ENCODE measurements around the gene RNF166.

RNF166 gene

DNA sequence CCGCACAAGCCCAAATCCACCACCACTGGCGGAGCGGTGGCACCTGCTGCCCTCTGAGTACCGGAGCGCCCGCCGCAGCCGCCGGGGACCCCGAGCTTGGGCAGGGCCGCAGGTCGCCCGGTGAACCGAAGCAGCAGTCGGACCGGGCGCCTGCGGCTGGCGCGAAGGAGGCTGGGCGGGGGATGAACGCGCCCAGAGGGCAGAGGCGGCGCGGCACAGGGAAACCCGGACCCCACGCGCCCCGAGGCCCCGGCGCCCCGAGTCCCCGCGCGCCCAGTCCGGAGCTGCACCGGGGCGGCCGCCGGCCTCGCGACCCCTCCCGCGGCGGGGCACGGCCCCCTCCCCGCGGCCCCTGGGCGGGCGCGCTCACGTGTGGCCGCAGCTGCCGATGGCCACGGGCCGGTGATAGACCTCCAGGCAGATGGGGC lies 393 bp downstream of the RNF166 start:
- peak in 2 of 4 experiments; percentile 23 to 62 for DNase-seq

DNA sequence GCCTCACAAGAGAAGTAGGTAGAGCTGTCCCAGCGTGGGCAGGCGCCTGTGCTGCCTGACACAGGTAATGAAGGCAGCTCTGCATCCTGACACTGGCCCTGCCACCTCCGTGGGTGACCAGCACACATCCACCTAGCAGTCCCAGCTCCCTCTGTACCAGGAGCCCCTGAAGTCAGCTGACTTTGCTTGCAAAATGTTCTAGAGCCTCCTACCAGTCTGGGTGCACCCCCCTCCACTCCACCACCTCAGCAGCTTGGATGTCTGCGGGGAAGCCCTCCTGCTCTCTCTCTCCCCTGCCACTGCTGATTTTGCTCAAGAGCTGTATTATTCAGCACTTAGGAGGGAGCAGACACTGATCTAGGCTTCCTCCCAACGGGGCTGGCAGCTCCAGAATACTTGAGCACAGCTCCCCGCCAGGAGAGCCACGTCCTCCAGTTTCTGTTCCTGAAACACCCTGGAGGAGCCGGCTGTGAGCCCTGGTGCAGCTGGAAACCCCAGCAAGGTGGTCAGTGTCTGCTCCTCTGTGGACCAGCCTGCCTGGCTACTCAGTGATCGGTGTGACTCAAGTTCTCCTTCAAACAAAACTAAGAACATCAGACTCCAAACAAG lies 1.0 kb downstream of the RNF166 start:
- peak; percentile 71 to 86 (median 84) for DNase-seq

DNA sequence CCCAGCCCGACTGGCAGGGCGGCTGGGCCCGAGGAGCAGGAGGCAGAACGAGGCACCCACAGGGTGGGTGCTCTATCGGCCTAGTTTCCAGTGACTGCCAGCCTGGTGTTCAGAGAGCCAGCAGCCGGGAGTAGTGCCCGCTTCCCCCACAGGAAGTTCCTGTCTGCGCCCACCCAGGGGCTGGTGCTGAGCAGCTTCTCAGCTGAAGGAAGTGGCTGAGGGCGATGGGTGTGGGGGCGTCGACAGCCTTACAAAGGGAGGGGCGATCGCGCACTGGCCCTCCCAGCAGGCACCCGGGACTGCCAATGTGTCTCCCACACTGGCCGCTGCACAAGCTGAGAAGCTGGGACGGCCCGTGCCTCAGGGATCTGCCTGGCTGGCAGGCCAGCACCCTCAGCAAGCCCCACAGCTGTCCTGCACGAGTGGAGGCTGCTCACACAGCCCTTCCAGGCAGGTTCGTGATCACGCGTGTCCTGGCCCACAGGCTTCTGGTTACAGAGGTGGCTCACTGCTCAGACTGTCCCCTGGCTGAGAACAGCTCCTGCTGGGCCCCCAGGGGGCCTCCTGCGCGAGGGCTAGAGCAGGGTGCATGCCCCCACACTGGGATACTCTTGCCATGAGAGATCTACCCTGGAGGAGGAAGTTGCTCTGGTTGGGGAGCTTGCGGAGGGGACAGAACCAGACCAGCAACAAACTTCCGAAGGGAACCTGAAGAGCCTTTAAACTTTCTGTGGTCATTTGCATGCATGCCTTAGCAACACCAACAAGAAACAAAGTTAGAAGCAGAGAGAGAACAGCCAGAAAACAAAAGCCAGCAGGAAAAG lies 2.5 kb downstream of the RNF166 start:
- DNase-seq: peak; percentile 82 to 94 (median 92)

DNA sequence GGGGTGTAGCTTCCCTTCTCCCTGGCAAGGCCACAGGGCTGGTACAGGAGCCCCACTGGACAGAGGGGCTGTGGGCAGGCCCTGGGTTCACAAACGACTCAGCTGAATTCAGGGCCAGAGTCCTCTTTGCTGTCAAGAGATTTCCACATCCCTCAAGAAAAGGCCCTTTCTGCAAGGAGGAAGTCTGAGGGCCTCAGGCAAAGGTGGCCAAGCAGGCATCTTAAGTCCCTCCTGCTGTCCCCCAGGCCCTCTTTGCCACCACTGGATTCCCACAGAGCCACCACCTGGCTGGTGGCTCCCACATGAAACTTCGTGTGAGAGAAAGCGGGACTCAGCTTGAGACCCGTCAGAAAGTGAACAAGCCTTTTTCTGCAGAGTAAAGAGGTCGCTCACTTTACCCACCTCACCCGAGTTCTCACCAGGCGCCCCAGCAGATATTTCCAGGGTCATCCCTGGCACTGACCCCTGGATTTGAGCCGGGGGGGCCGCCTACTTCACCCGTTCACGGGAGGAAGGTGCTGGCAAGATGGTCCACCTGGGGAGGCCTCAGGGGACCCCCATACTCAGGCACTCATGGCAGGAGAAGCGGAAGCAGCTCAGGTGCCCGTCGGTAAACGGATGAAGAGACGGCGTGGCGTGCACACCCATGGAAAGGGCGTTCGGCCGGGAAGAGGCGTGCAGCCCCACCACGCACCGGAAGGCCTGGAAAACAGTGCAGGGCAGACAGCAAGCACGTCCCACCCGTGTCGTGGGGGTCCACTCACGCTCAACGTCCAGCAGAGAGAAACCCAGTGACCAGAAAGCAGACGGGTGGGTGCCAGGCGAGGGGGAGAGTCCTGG lies 3.6 kb downstream of the RNF166 start:
- peak; percentile 57 to 82 (median 76) for DNase-seq

DNA sequence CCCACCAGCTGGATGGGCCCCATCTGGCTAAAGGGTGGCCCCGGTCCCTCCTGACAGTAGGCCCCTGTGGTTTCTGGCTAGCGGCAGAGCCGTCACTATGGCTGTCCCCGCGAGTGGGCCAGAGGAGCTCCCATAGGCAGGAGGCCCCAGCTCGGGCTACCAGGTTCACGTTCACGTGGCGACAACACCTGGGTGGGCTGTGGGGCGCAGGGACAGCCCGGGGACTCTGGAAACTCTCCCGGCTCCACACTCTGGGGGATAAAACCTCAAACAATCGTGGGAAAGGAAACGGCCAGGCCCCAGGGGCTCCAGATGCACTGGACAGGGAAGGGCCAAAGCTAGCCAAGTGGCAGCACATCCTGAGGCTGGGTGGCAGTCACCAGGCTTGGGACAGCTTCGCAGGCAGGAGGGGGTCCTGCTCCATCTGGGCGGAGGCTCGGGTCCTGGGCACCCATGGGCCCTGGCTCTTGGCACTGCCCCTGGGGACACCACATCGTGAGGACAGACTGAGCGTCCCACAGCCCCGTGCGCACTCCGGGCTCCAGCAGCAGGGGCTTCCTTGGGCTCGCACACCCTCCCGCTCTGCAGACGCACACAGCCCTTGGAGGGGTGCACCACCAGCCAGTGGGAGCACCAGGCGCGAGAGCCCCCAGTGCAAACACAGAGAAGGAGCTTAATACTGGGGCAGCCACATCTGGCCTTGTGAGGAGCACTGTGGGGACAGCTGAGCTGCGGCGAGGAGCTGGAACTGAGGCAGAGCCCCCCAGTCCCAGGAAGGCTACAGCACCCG lies 4.4 kb downstream of the RNF166 start:
- DNase-seq: no peak

DNA sequence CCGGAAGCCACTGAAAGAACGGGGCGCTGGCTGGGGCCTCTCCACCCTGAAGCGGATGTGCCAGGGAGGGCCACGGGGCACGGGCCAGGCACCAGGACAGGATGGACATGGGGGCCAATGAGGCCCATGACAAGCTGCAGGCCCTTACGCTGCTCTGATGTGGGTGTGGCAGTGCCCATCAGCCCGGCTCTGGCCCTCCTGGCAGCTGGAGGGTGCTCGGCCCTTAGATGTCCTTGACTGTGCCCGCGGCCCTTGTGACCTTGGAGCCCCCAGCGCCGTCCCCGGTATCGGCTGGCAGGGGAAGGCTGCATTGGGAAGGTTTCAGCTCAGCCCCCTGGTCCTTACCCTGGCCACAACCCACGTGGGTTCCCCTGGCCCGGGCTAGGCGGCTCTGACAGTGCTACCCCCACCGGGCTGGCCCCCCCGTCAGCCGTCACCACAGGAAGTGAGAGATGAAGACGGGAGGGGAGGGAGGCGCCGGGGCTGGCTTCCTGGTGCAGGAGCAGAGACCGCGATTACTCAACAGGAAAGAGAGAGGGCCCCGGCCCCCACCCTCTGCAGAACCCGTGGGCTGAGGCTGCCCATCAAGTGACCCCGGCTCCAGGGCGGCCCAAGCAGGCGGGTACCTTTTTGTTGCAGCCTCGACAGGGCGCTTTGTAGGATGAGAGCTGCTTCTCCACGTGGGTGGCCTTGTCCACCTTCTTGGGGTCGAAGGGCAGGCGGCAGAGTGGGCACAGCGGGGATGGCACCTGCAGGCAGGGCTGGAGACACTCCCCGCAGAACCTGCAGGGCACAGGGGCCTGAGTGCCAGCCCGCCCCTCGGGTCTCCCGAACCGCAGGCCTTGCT lies 5.3 kb downstream of the RNF166 start:
- DNase-seq: peak; percentile 94 to 98 (median 98)

DNA sequence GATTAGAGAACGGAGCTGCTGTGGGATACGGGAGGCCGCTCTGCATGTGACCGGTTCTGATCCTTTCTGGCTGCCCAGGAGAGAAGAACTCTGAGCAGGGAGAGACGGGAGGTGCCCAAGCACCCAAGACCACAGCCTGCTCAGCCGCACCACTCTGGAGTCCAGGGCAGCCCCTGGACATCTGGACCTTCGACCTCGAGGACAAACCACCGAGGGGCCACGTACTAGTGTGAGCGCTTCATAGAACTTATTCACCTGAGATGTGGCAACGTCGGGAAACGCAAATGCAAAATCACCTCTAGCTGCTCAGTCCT lies 5.9 kb downstream of the RNF166 start:
- DNase-seq: no peak

DNA sequence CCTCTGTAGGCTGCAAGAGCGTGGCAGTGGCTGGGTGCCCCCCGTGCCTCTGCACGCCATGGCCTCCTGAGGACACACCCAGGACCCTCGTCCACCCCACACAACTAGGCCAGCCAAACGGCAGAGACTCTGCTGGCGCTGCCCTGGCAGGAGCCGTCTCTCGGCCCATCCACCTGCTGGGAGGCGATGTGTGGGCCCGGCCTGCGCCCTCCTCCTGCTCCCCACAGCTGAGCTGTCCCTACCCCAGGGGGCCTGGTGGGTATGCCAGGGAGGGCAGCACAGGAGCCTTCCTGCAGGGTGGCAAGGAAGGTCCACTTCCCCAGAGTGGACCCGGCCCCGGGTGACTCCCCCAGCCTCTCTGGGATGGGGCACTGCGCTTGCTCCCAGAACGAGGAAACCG lies 7.0 kb downstream of the RNF166 start:
- DNase-seq: no peak

DNA sequence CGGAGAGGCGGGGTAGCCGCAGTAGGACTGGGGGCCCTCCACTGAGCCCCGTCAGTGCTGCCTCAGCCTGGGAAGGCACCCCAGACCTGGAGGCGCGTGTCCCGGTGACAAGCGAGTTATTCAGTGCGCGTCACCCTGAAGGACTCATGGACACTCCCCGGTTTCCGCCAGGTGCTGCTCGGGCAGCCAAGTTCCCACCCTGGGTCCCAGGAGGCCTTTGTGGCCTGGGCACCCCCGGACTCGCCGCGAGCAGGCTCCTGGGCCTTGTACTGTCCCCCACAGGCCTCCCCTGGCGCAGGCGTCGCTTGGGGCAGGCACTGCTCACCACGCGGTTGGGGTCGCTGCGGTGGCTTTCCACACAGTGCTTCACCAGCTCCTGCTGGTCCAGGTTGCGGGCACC lies 7.6 kb downstream of the RNF166 start:
- DNase-seq: no peak

DNA sequence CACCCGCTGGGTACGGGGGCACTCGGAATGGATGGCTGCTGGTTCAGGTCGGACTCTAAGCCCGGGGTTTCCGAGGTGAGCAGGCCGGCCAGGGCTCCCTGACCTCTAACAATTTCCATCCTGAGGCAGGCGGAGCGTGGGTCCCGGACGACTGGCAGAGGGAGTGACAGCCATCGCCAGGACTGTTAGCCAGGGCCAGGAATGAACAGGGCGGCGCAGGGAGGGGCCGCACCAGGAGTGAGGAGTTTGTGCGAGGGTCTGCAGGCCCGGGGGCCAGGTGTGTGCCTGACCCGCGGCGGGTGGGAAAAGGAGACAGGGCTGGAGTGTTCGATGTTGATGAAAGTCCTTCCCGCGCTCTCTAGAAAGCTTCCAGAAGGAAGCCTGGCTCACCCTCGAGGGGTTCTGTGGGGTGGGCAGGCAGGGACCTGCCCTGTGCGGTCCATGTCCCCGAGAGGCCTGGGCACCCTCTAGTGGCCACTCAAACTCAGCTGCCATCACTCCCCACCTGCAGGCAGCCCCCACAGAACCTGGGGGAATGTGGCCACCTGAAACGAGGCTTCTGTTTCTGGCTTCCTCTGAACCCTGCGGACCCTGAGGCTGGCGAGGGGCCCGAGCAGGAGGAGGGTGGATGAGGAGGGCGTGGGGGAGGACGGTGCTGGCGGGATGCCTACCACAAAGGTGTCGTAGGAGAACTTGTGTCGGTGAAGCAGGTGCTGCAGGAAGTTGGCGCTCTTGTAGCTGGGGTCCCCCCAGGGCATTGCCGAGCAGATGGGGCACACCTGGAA lies 8.2 kb downstream of the RNF166 start:
- peak in 1 of 4 experiments; percentile 41 for DNase-seq

DNA sequence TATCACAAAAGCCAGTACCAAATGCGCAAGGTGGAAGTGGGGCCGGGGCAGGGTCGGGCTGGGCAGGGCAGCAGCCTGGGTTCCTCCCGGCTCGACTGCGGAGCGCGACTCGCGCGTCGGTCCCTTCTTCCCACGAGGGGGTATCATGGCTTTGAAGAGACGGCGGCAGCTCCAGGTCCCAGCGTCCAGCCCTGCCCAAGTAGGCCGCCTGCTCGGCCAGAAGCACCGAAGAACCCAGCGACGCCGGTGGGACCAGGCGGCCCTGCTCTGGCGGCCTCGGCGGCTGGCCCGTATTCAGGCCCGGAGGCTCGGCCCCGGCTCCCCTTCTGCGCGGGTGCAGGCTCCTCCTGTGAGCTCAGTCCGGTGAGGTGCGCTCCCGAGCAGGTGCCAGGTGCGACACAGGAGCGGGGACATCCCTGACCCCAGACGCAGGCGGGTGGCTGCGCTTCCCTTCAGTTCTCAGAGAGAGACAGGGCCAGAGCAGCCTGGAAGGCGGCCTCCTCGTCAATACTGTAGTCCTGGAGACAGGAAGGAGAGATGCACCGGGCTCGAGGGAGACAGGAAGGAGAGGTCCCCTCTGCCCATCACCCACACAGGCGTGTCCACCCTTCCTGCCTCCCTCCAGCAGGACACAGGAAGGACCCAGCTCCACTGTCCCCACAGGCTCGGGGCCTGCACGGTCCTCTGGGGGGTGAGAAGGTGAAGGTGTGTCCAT lies 8.9 kb downstream of the RNF166 start:
- no peak for DNase-seq

DNA sequence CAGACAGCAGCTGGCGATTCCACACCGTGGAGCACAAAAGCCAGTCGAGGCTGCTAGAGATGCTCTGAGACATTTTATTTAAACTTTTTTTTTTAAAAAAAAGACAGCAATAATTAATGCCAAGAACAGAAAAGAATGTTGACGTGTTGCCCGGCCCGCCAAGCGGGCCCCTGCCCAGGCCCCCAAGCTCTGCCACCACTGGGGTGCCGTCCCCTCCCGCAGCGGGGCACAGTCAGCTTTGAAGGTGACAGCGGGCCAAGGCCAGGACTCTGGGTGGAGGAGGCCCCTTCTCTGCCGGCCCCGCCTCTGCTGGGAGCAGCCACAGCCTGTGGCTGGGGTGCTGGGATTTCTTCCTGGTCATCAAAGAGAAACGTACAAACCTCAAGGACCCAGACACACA lies 9.8 kb downstream of the RNF166 start:
- no peak for DNase-seq

DNA sequence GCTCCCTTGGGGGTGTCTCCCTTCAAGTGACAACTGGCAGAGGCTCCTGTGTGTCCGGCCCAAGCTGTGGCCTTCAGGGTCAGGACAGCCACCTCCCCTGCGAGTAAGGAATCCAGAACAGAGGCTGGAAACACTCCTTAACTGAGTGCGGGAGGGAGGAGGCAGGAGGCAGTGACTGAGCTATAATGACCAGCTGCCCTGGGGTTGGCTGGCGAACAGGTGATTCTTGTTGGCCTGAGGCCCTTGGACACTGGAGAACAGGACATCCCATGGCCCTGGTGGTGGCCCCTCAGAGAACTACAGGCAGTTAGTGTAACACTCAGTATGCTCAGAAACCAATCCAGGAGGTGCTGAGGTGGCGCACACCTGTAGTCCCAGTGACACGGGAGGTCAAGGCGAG lies 10.5 kb downstream of the RNF166 start:
- DNase-seq: no peak

DNA sequence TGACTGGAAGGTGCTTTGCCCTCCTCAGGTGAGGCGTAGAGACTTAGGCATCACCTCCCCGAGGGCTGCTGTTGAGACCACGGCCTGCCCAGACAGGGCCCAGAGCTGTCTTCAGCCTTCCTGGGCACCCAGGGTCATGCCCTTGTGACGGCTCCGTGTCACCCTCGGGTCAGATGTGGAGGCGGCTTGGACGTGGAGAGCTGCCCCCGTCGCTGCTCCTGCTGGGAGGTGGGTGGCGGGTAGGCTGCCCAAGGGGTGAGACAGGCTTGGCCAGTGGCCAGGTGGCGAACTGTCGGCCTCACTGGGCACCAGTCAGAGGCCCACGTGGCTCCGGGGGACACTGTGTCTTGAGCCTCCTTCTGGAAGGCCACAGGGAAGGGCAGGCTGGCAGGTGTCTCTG lies 11.0 kb downstream of the RNF166 start:
- DNase-seq: peak; percentile 28 to 66 (median 62)

DNA sequence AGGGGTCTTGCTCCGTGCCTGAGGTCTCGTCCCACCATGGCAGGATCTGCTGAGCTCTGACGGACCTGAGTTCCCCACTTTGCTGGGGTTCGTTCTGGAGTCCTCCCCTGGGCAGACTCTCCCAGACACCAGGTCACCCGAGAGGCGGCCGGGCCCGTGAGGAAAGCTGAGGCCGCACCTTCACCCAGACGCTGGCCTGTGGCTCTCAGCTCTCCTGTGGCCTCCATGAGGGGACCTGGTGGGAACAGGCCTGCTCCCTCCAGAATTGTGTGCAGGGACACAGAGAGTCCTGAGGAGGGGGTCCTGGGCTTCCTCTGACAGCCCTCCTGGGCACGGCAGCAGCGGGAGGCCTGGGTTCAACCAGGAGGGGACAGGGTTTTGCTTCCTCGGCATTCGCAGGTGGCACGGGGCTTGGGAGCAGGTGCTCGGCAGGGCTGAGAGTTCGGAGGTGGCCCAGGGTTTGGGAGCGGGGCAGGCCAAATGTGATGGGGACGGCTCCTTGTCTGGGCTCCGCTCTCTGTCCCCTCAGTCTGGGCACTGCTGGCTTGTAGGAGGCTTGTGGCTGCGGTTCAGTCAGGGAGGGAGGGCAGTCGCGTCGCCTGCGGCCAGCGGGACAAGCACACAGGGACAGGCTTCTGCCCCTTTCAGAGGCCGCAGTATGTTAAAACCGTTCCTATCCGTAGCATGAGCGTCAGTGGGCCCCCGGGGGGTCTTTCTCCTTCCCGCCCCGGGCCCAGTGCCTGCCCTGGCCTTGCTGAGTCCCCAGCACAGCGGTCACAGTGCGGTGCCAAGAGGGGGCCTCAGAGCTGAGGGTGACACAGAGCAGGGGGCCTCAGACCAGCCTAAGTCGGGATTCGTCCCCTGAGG lies 11.8 kb downstream of the RNF166 start:
- no peak for DNase-seq

DNA sequence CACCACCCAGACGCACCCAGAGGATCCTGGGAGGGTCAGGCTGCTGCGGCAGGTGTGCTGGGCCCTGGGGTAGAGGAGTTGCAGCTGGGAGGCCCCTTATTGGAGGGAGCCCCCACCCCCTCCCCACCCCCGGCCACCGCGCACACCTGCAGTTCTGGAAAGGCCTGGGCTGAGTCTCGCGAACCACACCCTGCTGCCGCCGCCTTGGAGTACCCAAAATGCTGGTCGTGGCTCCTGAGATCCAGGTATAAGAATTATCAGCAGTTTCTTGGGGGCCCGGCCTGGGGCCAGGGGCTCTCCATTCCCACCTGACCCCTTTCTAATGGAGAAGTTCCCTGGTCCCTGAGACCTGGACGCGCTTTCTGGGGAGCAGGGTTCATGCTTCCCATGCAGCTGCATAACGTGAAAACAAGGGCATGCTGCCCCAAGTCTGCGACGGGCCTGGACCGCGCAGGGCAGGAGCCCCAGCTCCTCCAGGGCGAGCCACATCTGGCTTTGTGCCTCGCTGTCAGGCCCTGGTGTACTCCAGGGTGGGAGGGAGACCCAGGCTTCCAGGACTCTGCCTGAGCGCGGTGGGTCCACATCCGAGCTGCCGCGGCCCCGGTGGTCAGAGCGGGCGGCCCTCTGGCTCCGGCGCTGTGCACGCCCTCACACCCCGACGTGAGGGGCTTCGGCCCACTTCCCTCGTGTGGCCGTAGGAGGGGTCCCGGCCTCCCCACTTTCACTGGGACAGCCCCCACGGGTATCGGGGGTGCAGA lies 12.6 kb downstream of the RNF166 start:
- no peak for DNase-seq

DNA sequence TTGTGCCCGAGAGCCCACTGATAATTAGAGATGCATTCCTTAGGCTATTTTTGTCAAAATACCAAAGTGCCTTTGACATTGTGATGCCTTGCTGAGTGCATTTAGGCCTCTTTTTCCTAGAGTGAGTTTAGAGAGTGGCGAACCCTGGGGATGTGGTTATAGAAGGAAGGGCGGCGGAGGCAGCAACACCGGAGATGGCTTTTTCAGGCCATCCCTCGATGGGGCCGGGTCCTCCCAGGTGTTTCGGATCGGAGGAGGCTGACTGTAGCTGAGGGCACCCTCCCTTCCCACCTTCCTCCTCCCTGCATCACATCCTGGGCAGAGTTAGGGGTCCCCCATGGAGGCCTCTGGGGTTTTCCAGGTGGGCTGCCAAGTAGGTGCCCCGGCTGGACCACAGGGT lies 13.3 kb downstream of the RNF166 start:
- no peak for DNase-seq

DNA sequence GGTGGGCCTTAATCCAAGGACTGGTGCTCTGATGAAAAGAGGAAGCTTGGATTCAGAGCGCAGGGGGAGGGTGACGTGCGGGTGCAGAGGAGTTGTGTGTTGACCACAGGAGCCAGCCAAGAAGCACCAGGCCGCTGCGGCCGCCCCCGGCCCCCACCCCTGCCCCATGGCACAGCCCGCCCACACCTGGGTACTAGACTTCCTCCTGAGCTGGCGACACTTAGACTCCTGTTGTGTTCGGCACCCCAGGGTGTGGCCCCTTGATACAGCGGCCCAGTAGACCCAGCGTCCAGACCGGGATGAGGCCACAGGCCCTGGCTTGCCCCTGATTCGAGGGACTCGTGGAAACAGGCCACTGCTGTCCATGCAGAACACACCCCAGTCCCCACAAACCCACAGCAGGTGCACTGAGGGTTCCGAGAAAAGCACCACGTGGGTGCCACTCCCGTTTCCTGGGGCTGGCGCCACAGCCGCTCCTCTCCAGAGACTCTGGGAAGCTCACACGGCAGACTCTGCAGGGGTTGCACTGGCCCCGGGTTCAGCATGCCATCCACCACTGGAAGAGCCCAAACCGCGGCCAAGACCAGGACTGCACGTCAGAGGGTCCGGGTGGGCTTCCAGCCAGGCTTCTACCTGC lies 14.2 kb downstream of the RNF166 start:
- peak; percentile 89 to 96 (median 94) for DNase-seq

Measured in suppressor macrophage (primary cell).